ENCODE data around the gene BCL2L13. TPM values are rescaled to one million over a fixed set of nuclear protein-coding genes. Genes with fewer than 3 reads are reported as not detected.

Gene BCL2L13
- total and polyA plus RNA-seq, 2 experiments from 2014 or later: 35.3 to 61.5 TPM

- Histone ChIP-seq H3K9me3 (ENCODE audit: low read depth) (no peaks in the 10 kb centered on the region), H3K4me3 (no peak overlapping the region), H3K36me3 (peaks cover 51% of the 10 kb centered on the region), H3K27me3 (no peaks in the 10 kb centered on the region), H3K27ac (no peak overlapping the region), H3K4me1 (ENCODE audit: low read depth) (no peaks in the 10 kb centered on the region)
- no peak for TF ChIP-seq CTCF (IDR thresholded peaks at IDR 0.05; ENCODE audit: low read depth, low read length)
- no peak for DNase-seq (ENCODE audit: low read depth in 1 of 2, low spot score in 1 of 2)
Observed at GRCh38 chr22:17597217-17597616, 41.3 kb upstream of the BCL2L13 start.

DNA sequence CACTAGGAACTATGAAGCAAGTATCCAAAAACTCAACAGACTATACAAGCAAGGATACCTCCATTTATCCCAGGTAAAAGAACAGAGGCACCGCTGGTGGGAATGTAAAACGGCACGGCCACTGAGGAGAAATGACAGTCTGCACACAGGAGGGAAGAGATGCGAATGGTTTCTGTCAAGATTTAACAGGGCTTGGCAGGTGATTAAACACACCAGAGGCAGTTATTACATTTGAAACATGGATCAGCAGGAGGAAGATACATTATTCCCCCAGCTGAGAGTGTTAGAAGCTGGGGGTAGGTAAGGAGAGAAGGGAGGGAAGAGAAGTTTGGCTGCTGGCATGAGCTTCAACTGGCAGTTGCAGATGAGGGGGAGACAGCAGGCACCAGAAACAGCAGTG is 40.2 kb upstream of the BCL2L13 start:
- H3K36me3 ChIP-seq: peaks cover 46% of the 10 kb centered on the region
- no peak for TF ChIP-seq CTCF (IDR thresholded peaks at IDR 0.05; ENCODE audit: low read depth, low read length)

GRCh38 chr22:17601031-17601430 is 37.5 kb upstream of the BCL2L13 start:
- no peak for DNase-seq (ENCODE audit: low read depth in 1 of 2, low spot score in 1 of 2)
- Histone ChIP-seq H3K9me3 (ENCODE audit: low read depth) (no peaks in the 10 kb centered on the region), H3K36me3 (peaks cover 35% of the 10 kb centered on the region), H3K4me1 (ENCODE audit: low read depth) (no peaks in the 10 kb centered on the region), H3K27me3 (no peaks in the 10 kb centered on the region), H3K4me3 (no peak overlapping the region), H3K27ac (peak overlapping the region; percentile 19)
- no peak for TF ChIP-seq CTCF (IDR thresholded peaks at IDR 0.05; ENCODE audit: low read depth, low read length)

More for the DNA sequence above, 40.2 kb upstream of the BCL2L13 start:
- no peak overlapping the region for H3K4me3 ChIP-seq
- H3K27me3 ChIP-seq: no peaks in the 10 kb centered on the region
- no peaks in the 10 kb centered on the region for H3K9me3 ChIP-seq (ENCODE audit: low read depth)
- H3K4me1 ChIP-seq (ENCODE audit: low read depth): no peaks in the 10 kb centered on the region
- DNase-seq (ENCODE audit: low read depth in 1 of 2, low spot score in 1 of 2): no peak
- H3K27ac ChIP-seq: no peak overlapping the region

GRCh38 chr22:17603668-17604067 is 34.9 kb upstream of the BCL2L13 start:
- H3K4me3 ChIP-seq: no peak overlapping the region
- H3K4me1 ChIP-seq (ENCODE audit: low read depth): no peaks in the 10 kb centered on the region
- no peaks in the 10 kb centered on the region for H3K9me3 ChIP-seq (ENCODE audit: low read depth)
- no peak overlapping the region for H3K27ac ChIP-seq
- no peak for DNase-seq (ENCODE audit: low read depth in 1 of 2, low spot score in 1 of 2)
- H3K36me3 ChIP-seq: peaks cover 26% of the 10 kb centered on the region
- no peaks in the 10 kb centered on the region for H3K27me3 ChIP-seq
- no peak for TF ChIP-seq CTCF (IDR thresholded peaks at IDR 0.05; ENCODE audit: low read depth, low read length)

DNA sequence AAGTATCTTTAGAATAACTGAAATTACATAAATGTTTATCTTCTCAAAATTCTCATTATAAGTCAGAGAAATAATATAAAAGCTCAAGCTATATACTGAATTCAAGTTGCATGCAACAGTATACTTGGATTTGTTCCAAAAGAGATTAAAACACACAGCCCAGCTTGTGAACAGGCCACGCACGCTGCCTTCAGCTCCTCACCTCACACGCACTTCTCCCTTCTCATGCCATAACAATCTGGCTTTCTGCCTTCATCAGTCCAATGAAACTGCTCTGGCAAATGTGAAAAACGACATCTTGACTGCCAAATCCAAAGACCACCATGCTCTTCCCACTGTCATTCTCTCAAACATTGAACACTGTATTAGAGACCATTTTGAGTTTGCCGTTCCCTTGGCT is 32.1 kb upstream of the BCL2L13 start:
- Histone ChIP-seq H3K27ac (peak overlapping the region; percentile 58), H3K9me3 (ENCODE audit: low read depth) (no peaks in the 10 kb centered on the region), H3K4me3 (no peak overlapping the region), H3K36me3 (peaks cover 14% of the 10 kb centered on the region), H3K27me3 (no peaks in the 10 kb centered on the region), H3K4me1 (ENCODE audit: low read depth) (no peaks in the 10 kb centered on the region)
- TF ChIP-seq CTCF (IDR thresholded peaks at IDR 0.05; ENCODE audit: low read depth, low read length): no peak
- peak in 1 of 2 donors; percentile 78 for DNase-seq (ENCODE audit: low read depth in 1 of 2, low spot score in 1 of 2)
